HG03095 (cell line): ENCODE results near the gene ZNF557.
"Not testable (repeated sequence)": the region's sequence is repeated elsewhere in the genome, so short reads cannot be mapped to it uniquely, and the experiment has no call there.

Source experiments
- ATAC-seq: cut with Tn5 transposase; IDR thresholded peaks from one replicate; pipeline ENCODE4 v1.9.1; 2021; ENCODE audit warnings: moderate library complexity; ENCODE audit not compliant: unreplicated experiment

ZNF557 gene

GRCh38 chr19:7069042-7069903 lies at the start of gene ZNF557:
TSS of gene ZNF557 (plus strand) at chr19:7069703. CDS start at chr19:7075075, 5,372 bp downstream.
- ATAC-seq = peak; percentile 87

GRCh38 chr19:7021331-7021730 lies 48.2 kb upstream of the ZNF557 start, which contains the start of gene MBD3L2B:
TSS of gene MBD3L2B (minus strand) at chr19:7021431. CDS start at chr19:7021397, 34 bp downstream.
- ATAC-seq = not testable (repeated sequence)

- not testable (repeated sequence) for ATAC-seq
These were observed 40.7 kb upstream of the ZNF557 start for GRCh38 chr19:7028790-7029189.

GRCh38 chr19:7030278-7030677 lies 39.2 kb upstream of the ZNF557 start, which contains the start of gene MBD3L5:
TSS of gene MBD3L5 (plus strand) at chr19:7030578. CDS start at chr19:7030612, 34 bp downstream.
- ATAC-seq = not testable (repeated sequence)

- not testable (repeated sequence) for ATAC-seq
These were observed 29.4 kb upstream of the ZNF557 start, which contains the start of gene MBD3L4 for GRCh38 chr19:7040079-7040478. TSS of gene MBD3L4 (minus strand) at chr19:7040179. CDS start at chr19:7040144, 35 bp downstream.

- not testable (repeated sequence) for ATAC-seq
These were observed 27.9 kb upstream of the ZNF557 start for GRCh38 chr19:7041563-7041962.

- not testable (repeated sequence) for ATAC-seq
These were observed 20.5 kb upstream of the ZNF557 start, which contains the start of gene MBD3L2 for GRCh38 chr19:7049021-7049420. TSS of gene MBD3L2 (plus strand) at chr19:7049321. CDS start at chr19:7049374, 53 bp downstream.

GRCh38 chr19:7051421-7051820 lies 18.1 kb upstream of the ZNF557 start:
- ATAC-seq = not testable (repeated sequence)

GRCh38 chr19:7052896-7053295 lies 16.6 kb upstream of the ZNF557 start:
- not testable (repeated sequence) for ATAC-seq

GRCh38 chr19:7054635-7055368 lies 14.7 kb upstream of the ZNF557 start:
- ATAC-seq = not testable (repeated sequence)

GRCh38 chr19:7055679-7056078 lies 13.8 kb upstream of the ZNF557 start:
- not testable (repeated sequence) for ATAC-seq

GRCh38 chr19:7056371-7056770 lies 13.1 kb upstream of the ZNF557 start:
- ATAC-seq = not testable (repeated sequence)

GRCh38 chr19:7058576-7058975 lies 10.9 kb upstream of the ZNF557 start, which contains the start of gene MBD3L3:
TSS of gene MBD3L3 (minus strand) at chr19:7058676. CDS start at chr19:7058605, 71 bp downstream.
- ATAC-seq = not testable (repeated sequence)

GRCh38 chr19:7059977-7060376 lies 9.5 kb upstream of the ZNF557 start:
- ATAC-seq = not testable (repeated sequence)

GRCh38 chr19:7063339-7063738 lies 6.2 kb upstream of the ZNF557 start:
- ATAC-seq = no peak

- no peak for ATAC-seq
These were observed 5.6 kb upstream of the ZNF557 start for GRCh38 chr19:7063764-7064418.

- not testable (repeated sequence) for ATAC-seq
These were observed 2.4 kb upstream of the ZNF557 start for GRCh38 chr19:7067122-7067521.

GRCh38 chr19:7067716-7068115 lies 1.8 kb upstream of the ZNF557 start:
- ATAC-seq = no peak

- ATAC-seq = no peak
These were observed 904 bp upstream of the ZNF557 start for GRCh38 chr19:7068599-7068998.

- no peak for ATAC-seq
These were observed 362 bp downstream of the ZNF557 start for GRCh38 chr19:7069904-7070226.

GRCh38 chr19:7072541-7072940 lies 3.0 kb downstream of the ZNF557 start:
- no peak for ATAC-seq
